OCI-LY3 (cell line): Measurements from ENCODE around the gene SYDE1.

ENCODE experiments used
- EZH2phosphoT487 ChIP-seq: fragments of 200-600 bp; shearing (Covaris generic); IDR thresholded peaks from 2 replicates; pipeline ENCODE4 v1.6.1; 2018; ENCODE audit warnings: antibody characterized with exemption, mixed run types, low read depth
- TF ChIP-seq, protein P1 (sequence below): fragments of 200-600, 300-600 bp; sonication (generic); IDR thresholded peaks from 2 replicates; pipeline ENCODE4 v1.5.1; 2014; ENCODE audit warnings: antibody characterized with exemption, low read length, low read depth

DNA sequence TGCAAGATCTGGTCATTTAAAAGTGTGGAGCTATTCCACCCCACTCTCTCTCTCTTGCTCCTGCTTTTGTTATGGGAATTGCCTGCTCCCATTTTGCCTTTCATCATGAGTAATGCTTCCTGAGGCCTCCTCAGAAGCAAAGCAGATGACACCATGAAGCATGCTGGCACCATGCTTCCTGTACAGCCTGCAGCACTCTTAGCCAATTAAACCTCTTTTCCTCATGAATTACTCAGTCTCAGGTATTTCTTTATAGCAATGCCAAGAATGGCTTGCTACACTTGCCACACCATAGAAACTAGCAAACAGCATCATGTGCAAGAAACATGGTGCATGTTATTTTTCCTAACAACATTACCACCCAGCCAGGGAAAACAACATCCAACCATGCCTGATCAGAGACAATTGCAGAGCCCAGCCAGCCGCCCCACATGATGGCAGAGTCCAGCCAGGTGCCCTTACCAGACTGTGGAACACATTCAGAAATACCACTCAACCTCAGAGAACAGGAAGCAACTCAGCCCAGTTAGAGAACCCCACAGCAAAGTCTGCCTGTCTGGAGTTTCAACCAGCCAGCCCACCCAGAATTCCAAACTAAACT, 36.9 kb downstream of the SYDE1 start:
- no peak for TF ChIP-seq EZH2phosphoT487
- TF ChIP-seq, protein P1, sequence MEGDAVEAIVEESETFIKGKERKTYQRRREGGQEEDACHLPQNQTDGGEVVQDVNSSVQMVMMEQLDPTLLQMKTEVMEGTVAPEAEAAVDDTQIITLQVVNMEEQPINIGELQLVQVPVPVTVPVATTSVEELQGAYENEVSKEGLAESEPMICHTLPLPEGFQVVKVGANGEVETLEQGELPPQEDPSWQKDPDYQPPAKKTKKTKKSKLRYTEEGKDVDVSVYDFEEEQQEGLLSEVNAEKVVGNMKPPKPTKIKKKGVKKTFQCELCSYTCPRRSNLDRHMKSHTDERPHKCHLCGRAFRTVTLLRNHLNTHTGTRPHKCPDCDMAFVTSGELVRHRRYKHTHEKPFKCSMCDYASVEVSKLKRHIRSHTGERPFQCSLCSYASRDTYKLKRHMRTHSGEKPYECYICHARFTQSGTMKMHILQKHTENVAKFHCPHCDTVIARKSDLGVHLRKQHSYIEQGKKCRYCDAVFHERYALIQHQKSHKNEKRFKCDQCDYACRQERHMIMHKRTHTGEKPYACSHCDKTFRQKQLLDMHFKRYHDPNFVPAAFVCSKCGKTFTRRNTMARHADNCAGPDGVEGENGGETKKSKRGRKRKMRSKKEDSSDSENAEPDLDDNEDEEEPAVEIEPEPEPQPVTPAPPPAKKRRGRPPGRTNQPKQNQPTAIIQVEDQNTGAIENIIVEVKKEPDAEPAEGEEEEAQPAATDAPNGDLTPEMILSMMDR, result no peak
